IMR-90 (cell line): Measurements from ENCODE around the gene PEX7. TPM values are rescaled to one million over a fixed set of nuclear protein-coding genes. Genes with fewer than 3 reads are reported as not detected.
A peak's percentile ranks its signal among the peaks of the same experiment; 100 is the strongest.

Source experiments
- ATAC-seq: fragments of 200-7000 bp; cut with Tn5 transposase; 2 replicates; pipeline ENCODE4 v1.9.1; 2020; ENCODE audit warnings: low read depth, mild to moderate bottlenecking, moderate library complexity
- BruUV-seq: library from RNA; stranded (reverse); fragments of 400-500 nt; replicated peaks from 2 replicates; lab custom pipeline; 2021; lab: Mats Ljungman, UMichigan
- CTCF ChIA-PET: fragments of 300-600 bp; formaldehyde crosslinking; extraction: SDS; loops from one replicate; lab custom pipeline; 2021; ENCODE audit warnings: antibody characterized with exemption; lab: Yijun Ruan, JAX
- POLR2A ChIA-PET: fragments of 300-600 bp; sonication (Branson Sonifier 250); formaldehyde crosslinking; loops from one replicate; lab custom pipeline; 2022; ENCODE audit warnings: antibody characterized with exemption; ENCODE audit not compliant: unreplicated experiment; lab: Charles Lee
- DNase-seq: peaks from one replicate; pipeline ENCODE4 v3.0.0; 2013
- H2AFZ ChIP-seq: replicated peaks from 2 replicates; pipeline ENCODE3; 2013; ENCODE audit warnings: low read length, mild to moderate bottlenecking; ENCODE audit not compliant: poor library complexity
- H2AK5ac ChIP-seq: 2 replicates; pipeline ENCODE4 v1.6.1; 2013; ENCODE audit warnings: low read depth, low read length, inconsistent platforms
- H2AK9ac ChIP-seq: replicated peaks from 2 replicates; pipeline ENCODE3; 2013; ENCODE audit warnings: mild to moderate bottlenecking, low read depth, low read length, moderate library complexity; ENCODE audit not compliant: poor library complexity
- H2BK120ac ChIP-seq: 2 replicates; pipeline ENCODE4 v1.6.1; 2013; ENCODE audit warnings: low read depth, low read length, inconsistent platforms
- H2BK15ac ChIP-seq: 3 replicates; pipeline ENCODE4 v1.6.1; 2013; ENCODE audit warnings: low read depth, low read length, inconsistent platforms
- H2BK20ac ChIP-seq: 2 replicates; pipeline ENCODE4 v1.6.1; 2013; ENCODE audit warnings: low read depth, mild to moderate bottlenecking, inconsistent platforms, low read length, moderate library complexity
- H2BK5ac ChIP-seq: 2 replicates; pipeline ENCODE4 v1.6.1; 2013; ENCODE audit warnings: mild to moderate bottlenecking, low read depth, low read length, inconsistent platforms; ENCODE audit not compliant: poor library complexity, severe bottlenecking
- H3K14ac ChIP-seq: replicated peaks from 2 replicates; pipeline ENCODE4 v1.6.1; 2013; ENCODE audit warnings: low read depth, low read length, inconsistent platforms
- H3K18ac ChIP-seq: 2 replicates; pipeline ENCODE4 v1.6.1; 2013; ENCODE audit warnings: low read depth, low read length, control low read depth
- H3K23ac ChIP-seq: 2 replicates; pipeline ENCODE4 v1.6.1; 2013; ENCODE audit warnings: low read depth, low read length, inconsistent platforms
- H3K27ac ChIP-seq: 2 replicates; pipeline ENCODE4 v1.5.1; 2013; ENCODE audit warnings: mild to moderate bottlenecking, control low read depth, low read length; ENCODE audit not compliant: insufficient read depth
- H3K27me3 ChIP-seq: 2 replicates; pipeline ENCODE4 v1.6.1; 2013; ENCODE audit warnings: low read length; ENCODE audit not compliant: control insufficient read depth, insufficient read depth
- H3K36me3 ChIP-seq: 2 replicates; pipeline ENCODE4 v1.6.1; 2013; ENCODE audit warnings: low read length, mixed read lengths; ENCODE audit not compliant: control insufficient read depth, insufficient read depth
- H3K4ac ChIP-seq: 2 replicates; pipeline ENCODE4 v1.6.1; 2013; ENCODE audit warnings: low read depth, low read length, inconsistent platforms
- H3K4me1 ChIP-seq: 2 replicates; pipeline ENCODE4 v1.6.1; 2013; ENCODE audit warnings: low read length, mixed read lengths; ENCODE audit not compliant: control insufficient read depth, insufficient read depth
- H3K4me2 ChIP-seq: 2 replicates; pipeline ENCODE4 v1.6.1; 2013; ENCODE audit warnings: low read depth, mild to moderate bottlenecking, control low read depth, low read length, moderate library complexity
- H3K4me3 ChIP-seq: 2 replicates; pipeline ENCODE4 v1.5.1; 2013; ENCODE audit warnings: low read depth, mild to moderate bottlenecking, control low read depth, low read length, moderate library complexity; ENCODE audit not compliant: insufficient read depth
- H3K56ac ChIP-seq: 2 replicates; pipeline ENCODE4 v1.6.1; 2013; ENCODE audit warnings: low read length, inconsistent platforms; ENCODE audit not compliant: insufficient read depth; ENCODE audit errors: extremely low read depth
- H3K79me1 ChIP-seq, 2 experiments: 2 replicates each; pipeline ENCODE4 v1.6.1; 2013; ENCODE audit warnings: low read length in 2 of 2, inconsistent platforms in 1 of 2, low read depth in 1 of 2
- H3K9ac ChIP-seq: 2 replicates; pipeline ENCODE4 v1.6.1; 2013; ENCODE audit warnings: low read depth, low read length, control low read depth
- H3K9me1 ChIP-seq: 2 replicates; pipeline ENCODE4 v1.6.1; 2013; ENCODE audit warnings: low read length, inconsistent platforms; ENCODE audit not compliant: insufficient read depth
- H3K9me3 ChIP-seq: 2 replicates; pipeline ENCODE4 v1.6.1; 2013; ENCODE audit warnings: low read length; ENCODE audit not compliant: control insufficient read depth, insufficient read depth
- H4K20me1 ChIP-seq: 2 replicates; pipeline ENCODE4 v1.6.1; 2013; ENCODE audit warnings: low read length, inconsistent platforms; ENCODE audit not compliant: insufficient read depth
- H4K5ac ChIP-seq: 2 replicates; pipeline ENCODE4 v1.6.1; 2013; ENCODE audit warnings: mild to moderate bottlenecking, low read depth, low read length, control low read depth
- H4K8ac ChIP-seq, 2 experiments: 2 replicates each; pipeline ENCODE4 v1.6.1; 2013; ENCODE audit warnings: low read depth in 2 of 2, low read length in 2 of 2, control low read depth in 1 of 2, inconsistent platforms in 1 of 2
- H4K91ac ChIP-seq: 2 replicates; pipeline ENCODE4 v1.6.1; 2013; ENCODE audit warnings: low read depth, low read length, inconsistent platforms; ENCODE audit not compliant: insufficient read depth
- BHLHE40 ChIP-seq: fragments of 150-350 bp; IDR thresholded peaks from 2 replicates; pipeline ENCODE4 v1.6.1; 2016; ENCODE audit warnings: mild to moderate bottlenecking, low read depth, low read length
- CEBPB ChIP-seq: IDR thresholded peaks from 2 replicates; pipeline ENCODE4 v1.6.1; 2012; ENCODE audit warnings: low read depth, low read length, improper control_type of control experiment
- CHD1 ChIP-seq: IDR thresholded peaks from 2 replicates; pipeline ENCODE4 v1.6.1; 2012; ENCODE audit warnings: low read depth, low read length, improper control_type of control experiment
- FOS ChIP-seq: fragments of 150-350 bp; IDR thresholded peaks from 2 replicates; pipeline ENCODE4 v1.6.1; 2016; ENCODE audit warnings: low read depth, low read length
- MAZ ChIP-seq: IDR thresholded peaks from 2 replicates; pipeline ENCODE4 v1.6.1; 2012; ENCODE audit warnings: low read depth, mild to moderate bottlenecking, low read length, improper control_type of control experiment, moderate library complexity, borderline replicate concordance
- NFE2L2 ChIP-seq: fragments of 150-350 bp; IDR thresholded peaks from 2 replicates; pipeline ENCODE4 v1.6.1; 2016; ENCODE audit warnings: low read depth, mild to moderate bottlenecking, low read length
- RAD21 ChIP-seq: IDR thresholded peaks from 2 replicates; pipeline ENCODE4 v1.6.1; 2012; ENCODE audit warnings: low read length, improper control_type of control experiment
- RCOR1 ChIP-seq: IDR thresholded peaks from 2 replicates; pipeline ENCODE4 v1.6.1; 2012; ENCODE audit warnings: mild to moderate bottlenecking, low read length, improper control_type of control experiment; ENCODE audit not compliant: insufficient replicate concordance
- RFX5 ChIP-seq: IDR thresholded peaks from 2 replicates; pipeline ENCODE4 v1.8.0; 2012; ENCODE audit warnings: low read depth, mild to moderate bottlenecking, low read length, moderate library complexity
- WGBS, 2 experiments: methylation state at CpG; one replicate each; pipeline versions ENCODE4 v1.1.5 to v1.1.7; 2013; ENCODE audit warnings: missing lambda C conversion rate in 2 of 2; ENCODE audit not compliant: insufficient read length in 1 of 2; ENCODE audit errors: extremely low coverage in 2 of 2; 5-methylcytosine and 5-hydroxymethylcytosine counted together
- dilution Hi-C: fragments of 300-500 bp; cut with HindIII; formaldehyde crosslinking; loops from one replicate; pipeline ENCODE4 v1.14.3; 2018; ENCODE audit warnings: low sequenced_read_pairs; ENCODE audit not compliant: unreplicated experiment
- in situ Hi-C: fragments of 300-500 bp; cut with MboI; formaldehyde crosslinking; loops from 3 replicates; pipeline ENCODE4 v1.14.3; 2019; ENCODE audit warnings: low sequenced_read_pairs, inconsistent platforms, mixed read lengths
- intact Hi-C: fragments of 100-400 bp; cut with micrococcal nuclease; formaldehyde crosslinking; loops from 2 replicates; pipeline ENCODE4 v1.10.0; 2022
- polyA plus RNA-seq, 3 experiments: library from polyadenylated mRNA; depleted of rRNA; stranded (reverse); fragments of >200 nt; gene quantifications; 2 replicates each; pipeline ENCODE4 v1.2.3, GENCODE V29; 2012; ENCODE audit warnings: low replicate concordance in 1 of 3
- total RNA-seq: library from RNA; depleted of rRNA; stranded (reverse); fragments of >200 nt; gene quantifications from 2 replicates; pipeline ENCODE4 v1.2.3, GENCODE V29; 2012
- TF ChIP-seq, protein P1 (sequence below): fragments of 150-350 bp; IDR thresholded peaks from 2 replicates; pipeline ENCODE4 v1.6.1; 2016; ENCODE audit warnings: low read depth, mild to moderate bottlenecking, low read length, moderate library complexity, borderline replicate concordance
- TF ChIP-seq, protein P2 (sequence below): fragments of 150-350 bp; IDR thresholded peaks from 2 replicates; pipeline ENCODE4 v1.6.1; 2017; ENCODE audit warnings: mild to moderate bottlenecking, antibody characterized with exemption, low read length, low read depth
- TF ChIP-seq, protein P3 (sequence below): conservative IDR thresholded peaks from 2 replicates; pipeline ENCODE4 v1.5.1; 2012; ENCODE audit warnings: mild to moderate bottlenecking, low read depth, low read length, improper control_type of control experiment

Gene PEX7
- total and polyA plus RNA-seq, 2 of the 4 experiments (the other 2 are of a cell fraction) = 5.4 to 7.0 TPM

DNA sequence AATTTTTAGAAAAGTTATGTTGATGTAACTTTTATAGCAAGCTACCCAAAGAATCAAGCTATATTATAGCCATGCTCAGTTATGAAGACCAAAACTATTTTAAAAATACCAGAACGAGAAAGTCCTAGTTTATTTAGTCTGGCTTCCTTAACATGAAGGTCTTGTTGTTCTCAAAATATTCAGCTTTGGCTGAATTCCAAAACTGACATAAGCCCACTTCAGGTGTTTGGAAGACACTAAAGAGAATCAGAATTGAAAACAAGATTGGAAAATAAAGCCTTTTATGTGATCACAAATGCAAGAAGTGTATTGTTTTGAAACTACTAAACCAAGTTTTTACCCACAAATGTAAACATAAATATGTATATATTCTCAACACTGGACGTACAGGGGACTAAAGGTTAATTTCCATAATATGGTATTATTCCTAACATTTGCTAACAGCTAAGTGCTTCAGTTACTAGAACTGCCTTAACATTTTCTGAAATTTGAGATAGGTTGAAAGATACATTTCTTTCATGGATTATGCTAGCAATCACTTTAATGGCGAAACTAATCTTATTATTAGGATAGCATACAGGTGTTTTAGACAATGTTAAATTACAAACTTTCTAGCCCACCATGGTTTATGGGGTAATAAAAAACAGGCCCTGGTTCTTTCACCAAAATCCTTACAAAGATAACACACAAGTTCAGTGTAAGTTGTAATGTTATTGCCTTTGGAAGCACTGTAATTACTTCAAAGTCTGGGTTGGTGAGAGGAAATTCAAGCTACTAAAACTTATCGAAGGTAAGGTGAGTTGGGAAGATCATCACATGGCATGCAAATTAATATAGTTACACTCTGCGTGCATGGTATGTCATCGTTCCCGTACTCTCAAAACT, 31.7 kb upstream of the PEX7 start:
- H3K4me3 ChIP-seq = peak overlapping the region; percentile 95
- peak overlapping the region; percentile 4 to 6; a peak in 2 of 4 replicates for H4K8ac ChIP-seq
- peak overlapping the region; percentile 53; the same call in 1 of the 2 replicates for H2AK5ac ChIP-seq
- ATAC-seq (no peak), DNase-seq (no peak)
- H3K4me2 ChIP-seq = peak overlapping the region; percentile 93
- H3K36me3 ChIP-seq = no peaks in the 10 kb centered on the region
- H2AFZ ChIP-seq = no peak overlapping the region
- intact Hi-C loops (loop anchor here (5.0 to 10.0 kb wide), 4 partner anchors 73 to 503 kb away; partner anchors contain the start of gene BCLAF1), in situ Hi-C loops (loop anchor here (5.0 to 25.0 kb wide), 3 partner anchors 143 to 503 kb away; partner anchors contain the start of gene BCLAF1), dilution Hi-C loops (no loop called here)
- peaks cover 7 to 42% of the 10 kb centered on the region in 2 experiments for H3K79me1 ChIP-seq
- no peaks in the 10 kb centered on the region for H3K27me3 ChIP-seq
- H4K20me1 ChIP-seq = no peaks in the 10 kb centered on the region
- H3K4ac ChIP-seq = peak overlapping the region; percentile 42; the same call in 1 of the 2 replicates
- CTCF ChIA-PET = interaction anchor here (0.9 to 1.4 kb wide), 2 partner anchors 19 to 146 kb away, joined by 3 to 10 read pairs; no protein-coding TSS in a partner anchor
- H4K91ac ChIP-seq = peak overlapping the region; percentile 76
- peak overlapping the region; percentile 68 for H3K14ac ChIP-seq
- no peaks in the 10 kb centered on the region for H3K9me3 ChIP-seq
- POLR2A ChIA-PET = interaction anchor here (1.4 kb wide), 1 partner anchor 146 kb away, joined by 4 read pairs; no protein-coding TSS in a partner anchor
- peak overlapping the region; percentile 28; the same call in 1 of the 2 replicates for H2BK20ac ChIP-seq
- H2BK5ac ChIP-seq = peak overlapping the region; percentile 52
- peak overlapping the region; percentile 71 for H3K27ac ChIP-seq
- H2BK15ac ChIP-seq = peak overlapping the region; percentile 40
- WGBS, 2 experiments = no CpG with 5 or more reads among the region's 7 CpGs
- BruUV-seq = no TSS peak
- H3K4me1 ChIP-seq = peaks cover 13% of the 10 kb centered on the region
- peak overlapping the region; percentile 78; the same call in 1 of the 2 replicates for H3K18ac ChIP-seq
- peak overlapping the region; percentile 74 for H2AK9ac ChIP-seq
- H3K23ac ChIP-seq = peak overlapping the region; percentile 68
- H3K9ac ChIP-seq = peak overlapping the region; percentile 89
- peaks cover 9% of the 10 kb centered on the region for H3K9me1 ChIP-seq
- H2BK120ac ChIP-seq = peak overlapping the region; percentile 54
- H4K5ac ChIP-seq = peak overlapping the region; percentile 82; the same call in 1 of the 2 replicates
- peak overlapping the region; percentile 85 for H3K56ac ChIP-seq
- no peak for TF ChIP-seq FOS
- no peak for TF ChIP-seq RFX5
- no peak for TF ChIP-seq RAD21
- TF ChIP-seq, protein P1, sequence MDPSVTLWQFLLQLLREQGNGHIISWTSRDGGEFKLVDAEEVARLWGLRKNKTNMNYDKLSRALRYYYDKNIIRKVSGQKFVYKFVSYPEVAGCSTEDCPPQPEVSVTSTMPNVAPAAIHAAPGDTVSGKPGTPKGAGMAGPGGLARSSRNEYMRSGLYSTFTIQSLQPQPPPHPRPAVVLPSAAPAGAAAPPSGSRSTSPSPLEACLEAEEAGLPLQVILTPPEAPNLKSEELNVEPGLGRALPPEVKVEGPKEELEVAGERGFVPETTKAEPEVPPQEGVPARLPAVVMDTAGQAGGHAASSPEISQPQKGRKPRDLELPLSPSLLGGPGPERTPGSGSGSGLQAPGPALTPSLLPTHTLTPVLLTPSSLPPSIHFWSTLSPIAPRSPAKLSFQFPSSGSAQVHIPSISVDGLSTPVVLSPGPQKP = no peak
- no peak for TF ChIP-seq RCOR1
- no peak for TF ChIP-seq MAZ
- TF ChIP-seq, protein P2, sequence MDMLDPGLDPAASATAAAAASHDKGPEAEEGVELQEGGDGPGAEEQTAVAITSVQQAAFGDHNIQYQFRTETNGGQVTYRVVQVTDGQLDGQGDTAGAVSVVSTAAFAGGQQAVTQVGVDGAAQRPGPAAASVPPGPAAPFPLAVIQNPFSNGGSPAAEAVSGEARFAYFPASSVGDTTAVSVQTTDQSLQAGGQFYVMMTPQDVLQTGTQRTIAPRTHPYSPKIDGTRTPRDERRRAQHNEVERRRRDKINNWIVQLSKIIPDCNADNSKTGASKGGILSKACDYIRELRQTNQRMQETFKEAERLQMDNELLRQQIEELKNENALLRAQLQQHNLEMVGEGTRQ = no peak
- TF ChIP-seq, protein P3, sequence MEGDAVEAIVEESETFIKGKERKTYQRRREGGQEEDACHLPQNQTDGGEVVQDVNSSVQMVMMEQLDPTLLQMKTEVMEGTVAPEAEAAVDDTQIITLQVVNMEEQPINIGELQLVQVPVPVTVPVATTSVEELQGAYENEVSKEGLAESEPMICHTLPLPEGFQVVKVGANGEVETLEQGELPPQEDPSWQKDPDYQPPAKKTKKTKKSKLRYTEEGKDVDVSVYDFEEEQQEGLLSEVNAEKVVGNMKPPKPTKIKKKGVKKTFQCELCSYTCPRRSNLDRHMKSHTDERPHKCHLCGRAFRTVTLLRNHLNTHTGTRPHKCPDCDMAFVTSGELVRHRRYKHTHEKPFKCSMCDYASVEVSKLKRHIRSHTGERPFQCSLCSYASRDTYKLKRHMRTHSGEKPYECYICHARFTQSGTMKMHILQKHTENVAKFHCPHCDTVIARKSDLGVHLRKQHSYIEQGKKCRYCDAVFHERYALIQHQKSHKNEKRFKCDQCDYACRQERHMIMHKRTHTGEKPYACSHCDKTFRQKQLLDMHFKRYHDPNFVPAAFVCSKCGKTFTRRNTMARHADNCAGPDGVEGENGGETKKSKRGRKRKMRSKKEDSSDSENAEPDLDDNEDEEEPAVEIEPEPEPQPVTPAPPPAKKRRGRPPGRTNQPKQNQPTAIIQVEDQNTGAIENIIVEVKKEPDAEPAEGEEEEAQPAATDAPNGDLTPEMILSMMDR = no peak
- no peak for TF ChIP-seq NFE2L2
- no peak for TF ChIP-seq CEBPB
- no peak for TF ChIP-seq CHD1
- no peak for TF ChIP-seq BHLHE40
